HepG2 (cell line): Measurements from ENCODE around the gene DAPP1. TPM values are rescaled to one million over a fixed set of nuclear protein-coding genes. Genes with fewer than 3 reads are reported as not detected.

Source experiments
- ATAC-seq: fragments of 200-7000 bp; cut with Tn5 transposase; 3 replicates; pipeline ENCODE4 v1.9.1; 2020; ENCODE audit warnings: mild to moderate bottlenecking, moderate library complexity
- BruUV-seq: library from RNA; stranded (reverse); fragments of 400-500 nt; replicated peaks from 2 replicates; lab custom pipeline; 2021; lab: Mats Ljungman, UMichigan
- CTCF ChIA-PET: fragments of 300-600 bp; formaldehyde crosslinking; extraction: SDS; loops from one replicate; lab custom pipeline; 2021; ENCODE audit warnings: low total read pairs, inconsistent platforms, low intra/inter-chr PET ratio; lab: Yijun Ruan, JAX
- POLR2A ChIA-PET: fragments of 350-600 bp; sonication (Branson Sonifier 250); formaldehyde crosslinking; loops from one replicate; lab custom pipeline; 2020; ENCODE audit warnings: antibody characterized with exemption, inconsistent platforms; lab: Yijun Ruan, JAX
- DNase-seq: peaks from one replicate; pipeline ENCODE4 v3.0.0-alpha.2; 2015; ENCODE audit warnings: low spot score
- FAIRE-seq: peaks from 3 replicates; lab custom pipeline; 2011; peaks lifted over from hg19 to GRCh38; lab: Jason Lieb, UNC
- H2AFZ ChIP-seq: one replicate; pipeline ENCODE4 v1.6.1; 2011; ENCODE audit warnings: low read length, inconsistent platforms
- H3K27ac ChIP-seq: fragments of 300-600 bp; 3 replicates; pipeline ENCODE4 v1.8.0; 2011; ENCODE audit warnings: mixed run types, mild to moderate bottlenecking, mixed read lengths, low read length, inconsistent platforms; ENCODE audit not compliant: insufficient read depth; ENCODE audit errors: extremely low read length
- H3K27me3 ChIP-seq, 2 experiments: fragments of 200-600 bp in 1 of 2; 2 replicates in 1 of 2; 3 replicates in 1 of 2; pipeline versions ENCODE4 v1.6.0 to v1.8.0; 2011; ENCODE audit warnings: low read length in 2 of 2, mild to moderate bottlenecking in 2 of 2, moderate library complexity in 2 of 2, inconsistent platforms in 1 of 2; ENCODE audit not compliant: insufficient read depth in 2 of 2, control insufficient read depth in 1 of 2
- H3K36me3 ChIP-seq, 2 experiments: fragments of 200-600 bp in 1 of 2; replicated peaks in 1 of 2; 2 replicates in 1 of 2; 3 replicates in 1 of 2; pipeline versions ENCODE4 v1.5.1 to v1.8.0; 2011; ENCODE audit warnings: low read length in 2 of 2, inconsistent platforms in 1 of 2; ENCODE audit not compliant: insufficient read depth in 2 of 2, control insufficient read depth in 1 of 2
- H3K4me1 ChIP-seq: 2 replicates; pipeline ENCODE4 v1.5.1; 2012; ENCODE audit warnings: low read length, inconsistent platforms; ENCODE audit not compliant: insufficient read depth
- H3K4me2 ChIP-seq: 2 replicates; pipeline ENCODE4 v1.6.0; 2011; ENCODE audit warnings: low read depth, low read length, inconsistent platforms
- H3K4me3 ChIP-seq, 3 experiments: fragments of 200-600 bp in 1 of 3; sonication (generic), shearing (Covaris generic) in 1 of 3; replicated peaks in 1 of 3; 2 replicates each; pipeline ENCODE4 v1.5.1; 2011 to 2016; ENCODE audit warnings: low read length in 3 of 3, inconsistent platforms in 2 of 3, low read depth in 2 of 3, mild to moderate bottlenecking in 2 of 3, control low read depth in 1 of 3, mixed read lengths in 1 of 3; ENCODE audit not compliant: insufficient read depth in 1 of 3
- H3K79me2 ChIP-seq: one replicate; pipeline ENCODE4 v1.6.1; 2011; ENCODE audit warnings: low read length, inconsistent platforms; ENCODE audit not compliant: insufficient read depth
- H3K9ac ChIP-seq: 2 replicates; pipeline ENCODE4 v1.6.0; 2011; ENCODE audit warnings: mild to moderate bottlenecking, low read depth, low read length, inconsistent platforms; ENCODE audit not compliant: insufficient read depth
- H3K9me3 ChIP-seq: 2 replicates; pipeline ENCODE4 v1.5.1; 2012; ENCODE audit warnings: mild to moderate bottlenecking, low read length
- H4K20me1 ChIP-seq: 2 replicates; pipeline ENCODE4 v1.6.0; 2011; ENCODE audit warnings: inconsistent platforms, mild to moderate bottlenecking, low read length, moderate library complexity; ENCODE audit not compliant: insufficient read depth
- GMEB2 ChIP-seq: IDR thresholded peaks from 2 replicates; pipeline ENCODE4 v1.6.1; 2016; ENCODE audit warnings: missing biosample characterization, missing genetic modification reagents, low read depth
- HNRNPLL ChIP-seq: fragments of 200-400 bp; formaldehyde crosslinking; IDR thresholded peaks from 2 replicates; pipeline ENCODE4 v1.6.1; 2017; ENCODE audit warnings: mild to moderate bottlenecking, low read depth, low read length; ENCODE audit not compliant: poor library complexity, severe bottlenecking
- KAT8 ChIP-seq: IDR thresholded peaks from 2 replicates; pipeline ENCODE4 v1.6.1; 2016; ENCODE audit warnings: missing genetic modification reagents, missing compliant biosample characterization
- MAFG ChIP-seq: sonication (generic); formaldehyde crosslinking; IDR thresholded peaks from 2 replicates; pipeline ENCODE4 v1.5.1; 2020; ENCODE audit warnings: mild to moderate bottlenecking, missing genetic modification reagents
- MZF1 ChIP-seq: sonication (generic); formaldehyde crosslinking; IDR thresholded peaks from 2 replicates; pipeline ENCODE4 v1.8.1; 2023; ENCODE audit warnings: mild to moderate bottlenecking, missing genetic modification reagents, borderline replicate concordance
- ZBTB25 ChIP-seq: IDR thresholded peaks from 2 replicates; pipeline ENCODE4 v1.6.1; 2018; ENCODE audit warnings: missing genetic modification reagents
- ZBTB37 ChIP-seq: sonication (generic); formaldehyde crosslinking; IDR thresholded peaks from 2 replicates; pipeline ENCODE4 v1.4.0; 2020; ENCODE audit warnings: mild to moderate bottlenecking, missing genetic modification reagents
- ZNF12 ChIP-seq: sonication (generic); formaldehyde crosslinking; IDR thresholded peaks from 2 replicates; pipeline ENCODE4 v1.5.0; 2020; ENCODE audit warnings: missing genetic modification reagents
- ZNF274 ChIP-seq: sonication (generic); formaldehyde crosslinking; IDR thresholded peaks from 2 replicates; pipeline ENCODE4 v1.5.1; 2020; ENCODE audit warnings: mild to moderate bottlenecking, missing genetic modification reagents
- ZNF337 ChIP-seq: sonication (generic); formaldehyde crosslinking; IDR thresholded peaks from 2 replicates; pipeline ENCODE4 v1.5.1; 2020; ENCODE audit warnings: missing genetic modification reagents, low read depth, mild to moderate bottlenecking, borderline replicate concordance
- ZNF547 ChIP-seq: sonication (generic); formaldehyde crosslinking; IDR thresholded peaks from 2 replicates; pipeline ENCODE4 v1.5.1; 2020; ENCODE audit warnings: mild to moderate bottlenecking, missing genetic modification reagents
- ZNF614 ChIP-seq: IDR thresholded peaks from 2 replicates; pipeline ENCODE4 v1.6.1; 2018; ENCODE audit warnings: missing biosample characterization, missing genetic modification reagents, inconsistent platforms, borderline replicate concordance
- ZNF7 ChIP-seq: IDR thresholded peaks from 2 replicates; pipeline ENCODE4 v1.6.1; 2016; ENCODE audit warnings: missing biosample characterization, missing genetic modification reagents
- ZNF879 ChIP-seq: sonication (generic); formaldehyde crosslinking; IDR thresholded peaks from 2 replicates; pipeline ENCODE4 v1.8.1; 2023; ENCODE audit warnings: missing genetic modification reagents
- ZNF891 ChIP-seq: sonication (generic); formaldehyde crosslinking; IDR thresholded peaks from 2 replicates; pipeline ENCODE4 v1.5.0; 2020; ENCODE audit warnings: mild to moderate bottlenecking, missing genetic modification reagents
- WGBS: methylation state at CpG from one replicate; pipeline ENCODE4 v1.1.6; 2017; ENCODE audit warnings: low lambda C conversion rate; 5-methylcytosine and 5-hydroxymethylcytosine counted together
- in situ Hi-C: cut with HindIII; loops from 2 replicates; pipeline ENCODE4 v1.10.0; 2017; ENCODE audit warnings: low pct_unique_long_range_greater_than_20kb; ENCODE audit not compliant: extremely low pct_ligation_motif_present
- intact Hi-C: fragments of 100-400 bp; cut with micrococcal nuclease; formaldehyde crosslinking; loops from one replicate; pipeline ENCODE4 v1.10.0; 2022; ENCODE audit not compliant: unreplicated experiment
- polyA plus RNA-seq, 8 experiments: library from polyadenylated mRNA; depleted of rRNA in 3 of 8; stranded (reverse) in 7 of 8; unstranded in 1 of 8; fragments of >200 nt; fragmentation: Illumina TruSeq in 4 of 8; extraction: Trizol in 4 of 8; gene quantifications; 2 replicates each; pipeline versions ENCODE4 v1.2.1 to v1.2.3, GENCODE V29; 2011 to 2016; ENCODE audit warnings: low read depth in 4 of 8, missing spikeins in 1 of 8, mixed read lengths in 1 of 8; ENCODE audit not compliant: insufficient read depth in 1 of 8
- total RNA-seq, 5 experiments: library from RNA; depleted of rRNA; stranded (reverse); fragments of >200 nt; fragmentation: Illumina TruSeq; extraction: Trizol; gene quantifications; 2 replicates each; pipeline ENCODE4 v1.2.3, GENCODE V29; 2016; ENCODE audit warnings: low read depth in 1 of 5
- TF ChIP-seq, protein P1 (sequence below): sonication (generic); formaldehyde crosslinking; IDR thresholded peaks from 2 replicates; pipeline ENCODE4 v1.4.0; 2020; ENCODE audit warnings: missing genetic modification reagents

The DAPP1 gene
- total and polyA plus RNA-seq, 2 of the 13 experiments (the other 11 are each of a cell fraction or from before 2014, with no cell fraction given) = not detected

- TF ChIP-seq, protein P1, sequence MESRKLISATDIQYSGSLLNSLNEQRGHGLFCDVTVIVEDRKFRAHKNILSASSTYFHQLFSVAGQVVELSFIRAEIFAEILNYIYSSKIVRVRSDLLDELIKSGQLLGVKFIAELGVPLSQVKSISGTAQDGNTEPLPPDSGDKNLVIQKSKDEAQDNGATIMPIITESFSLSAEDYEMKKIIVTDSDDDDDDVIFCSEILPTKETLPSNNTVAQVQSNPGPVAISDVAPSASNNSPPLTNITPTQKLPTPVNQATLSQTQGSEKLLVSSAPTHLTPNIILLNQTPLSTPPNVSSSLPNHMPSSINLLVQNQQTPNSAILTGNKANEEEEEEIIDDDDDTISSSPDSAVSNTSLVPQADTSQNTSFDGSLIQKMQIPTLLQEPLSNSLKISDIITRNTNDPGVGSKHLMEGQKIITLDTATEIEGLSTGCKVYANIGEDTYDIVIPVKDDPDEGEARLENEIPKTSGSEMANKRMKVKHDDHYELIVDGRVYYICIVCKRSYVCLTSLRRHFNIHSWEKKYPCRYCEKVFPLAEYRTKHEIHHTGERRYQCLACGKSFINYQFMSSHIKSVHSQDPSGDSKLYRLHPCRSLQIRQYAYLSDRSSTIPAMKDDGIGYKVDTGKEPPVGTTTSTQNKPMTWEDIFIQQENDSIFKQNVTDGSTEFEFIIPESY (CRISPR knock-in tag) = no peak
- TF ChIP-seq ZNF337 (no peak), ZNF891 (CRISPR knock-in tag) (no peak)
- TF ChIP-seq, all 625 proteins: peak for 0
Measured at GRCh38 chr4:99845179-99845578, 28.6 kb downstream of the DAPP1 start (continued).

- BruUV-seq = no TSS peak
- H4K20me1 ChIP-seq = no peaks in the 10 kb centered on the region
- H3K9me3 ChIP-seq = no peaks in the 10 kb centered on the region
- ChIA-PET CTCF (no interaction called here), POLR2A (no interaction called here)
- DNase-seq = no peak
- no peak overlapping the region for H3K4me2 ChIP-seq
- H3K9ac ChIP-seq = no peak overlapping the region
- no peaks in the 10 kb centered on the region; a peak in 1 of 5 replicates for H3K27me3 ChIP-seq
- no peaks in the 10 kb centered on the region for H3K79me2 ChIP-seq
- FAIRE-seq = no peak
- WGBS = 28% methylated on average over 2 of the region's 2 CpGs
- in situ Hi-C loops (no loop called here), intact Hi-C loops (no loop called here)
- no peak overlapping the region for H3K4me3 ChIP-seq
- no peaks in the 10 kb centered on the region for H3K4me1 ChIP-seq
- no peak for ATAC-seq
- no peak overlapping the region for H2AFZ ChIP-seq
- TF ChIP-seq ZNF547 (CRISPR knock-in tag) (no peak), ZNF7 (CRISPR knock-in tag) (no peak), HNRNPLL (no peak), MZF1 (no peak), ZBTB37 (no peak), ZNF879 (no peak), ZNF274 (CRISPR knock-in tag) (no peak), KAT8 (no peak), ZBTB25 (CRISPR knock-in tag) (no peak), ZNF12 (CRISPR knock-in tag) (no peak), ZNF614 (no peak), GMEB2 (CRISPR knock-in tag) (no peak), MAFG (CRISPR knock-in tag) (no peak)
- no peaks in the 10 kb centered on the region for H3K36me3 ChIP-seq
- H3K27ac ChIP-seq = no peak overlapping the region
Measured at GRCh38 chr4:99845708-99846469, 29.3 kb downstream of the DAPP1 start.
